Stimulated activated CD8-positive, alpha-beta memory T cell treated with anti-CD3 and anti-CD28 coated beads, Interleukin-7, amount 100 ng/mL, for 48 hours (primary cell): Measurements from ENCODE around the gene ALDH4A1.

Experiments
- DNase-seq, 2 donors: peaks; one replicate each; pipeline ENCODE4 v3.0.0-alpha.2; 2020; ENCODE audit warnings: low read depth in 1 of 2; ENCODE audit errors: extremely low read depth in 1 of 2

Gene ALDH4A1

GRCh38 chr1:18922848-18923755 lies 20.7 kb upstream of the ALDH4A1 start:
- DNase-seq: no peak

- DNase-seq: no peak
Observed at GRCh38 chr1:18922319-18922726, 20.0 kb upstream of the ALDH4A1 start.

GRCh38 chr1:18921516-18922251 lies 19.3 kb upstream of the ALDH4A1 start:
- DNase-seq: no peak

- no peak for DNase-seq
Observed at GRCh38 chr1:18920931-18921330, 18.6 kb upstream of the ALDH4A1 start.

- DNase-seq: no peak
Observed at GRCh38 chr1:18919956-18920355, 17.6 kb upstream of the ALDH4A1 start.

- DNase-seq: no peak
Observed at GRCh38 chr1:18919197-18919905, 17.0 kb upstream of the ALDH4A1 start.

GRCh38 chr1:18918417-18918816 lies 16.1 kb upstream of the ALDH4A1 start:
- DNase-seq: no peak

GRCh38 chr1:18917071-18917799 lies 14.9 kb upstream of the ALDH4A1 start:
- DNase-seq: no peak

- DNase-seq: no peak
Observed at GRCh38 chr1:18915341-18915740, 13.0 kb upstream of the ALDH4A1 start.

GRCh38 chr1:18913065-18913835 lies 10.9 kb upstream of the ALDH4A1 start:
- peak in 1 of 2 donors; percentile 49 for DNase-seq

GRCh38 chr1:18912550-18912949 lies 10.2 kb upstream of the ALDH4A1 start:
- DNase-seq: no peak

GRCh38 chr1:18908911-18909771 lies 6.8 kb upstream of the ALDH4A1 start:
- no peak for DNase-seq

- no peak for DNase-seq
Observed at GRCh38 chr1:18907917-18908845, 5.8 kb upstream of the ALDH4A1 start.

GRCh38 chr1:18907021-18907916 lies 4.9 kb upstream of the ALDH4A1 start:
- no peak for DNase-seq

- no peak for DNase-seq
Observed at GRCh38 chr1:18903291-18903756, 969 bp upstream of the ALDH4A1 start.

- DNase-seq: no peak
Observed at GRCh38 chr1:18901952-18902522, 318 bp downstream of the ALDH4A1 start.
